ENCODE results near the gene TENM4.

The TENM4 gene

DNA sequence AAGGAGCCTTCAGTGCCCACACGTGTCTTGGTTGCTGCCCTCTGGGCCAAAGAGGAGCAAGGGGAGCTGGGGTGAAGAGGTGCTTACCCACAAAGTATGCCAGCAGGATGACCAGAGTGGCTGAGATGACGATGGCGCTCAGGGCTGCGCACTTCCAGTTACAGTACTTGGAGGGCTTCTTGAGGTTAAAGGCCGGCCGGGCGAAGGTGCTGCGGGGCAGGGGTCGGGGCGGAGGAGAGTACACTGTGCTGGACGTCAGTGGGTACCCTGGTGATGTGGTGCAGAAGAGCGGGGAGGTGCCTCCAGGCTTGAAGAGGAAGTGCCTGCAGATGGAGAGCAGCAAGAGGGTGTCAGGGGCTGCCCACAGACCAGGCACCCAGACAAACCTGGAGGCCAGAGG is 551.1 kb downstream of the TENM4 start:
- H3K4me1 ChIP-seq (ENCODE audit: control insufficient read depth in 2 of 2, insufficient read depth in 1 of 2, low read depth in 1 of 2, low read length in 2 of 2): no peaks in the 10 kb centered on the region
- no peaks in the 10 kb centered on the region for H3K27me3 ChIP-seq (ENCODE audit: control insufficient read depth in 3 of 3, insufficient read depth in 3 of 3, low read depth in 1 of 3, low read length in 3 of 3)
- WGBS, 2 donors (ENCODE audit: extremely low coverage in 2 of 2, insufficient read length in 2 of 2, insufficient replicate concordance in 1 of 2): no CpG with 5 or more reads among the region's 12 CpGs

DNA sequence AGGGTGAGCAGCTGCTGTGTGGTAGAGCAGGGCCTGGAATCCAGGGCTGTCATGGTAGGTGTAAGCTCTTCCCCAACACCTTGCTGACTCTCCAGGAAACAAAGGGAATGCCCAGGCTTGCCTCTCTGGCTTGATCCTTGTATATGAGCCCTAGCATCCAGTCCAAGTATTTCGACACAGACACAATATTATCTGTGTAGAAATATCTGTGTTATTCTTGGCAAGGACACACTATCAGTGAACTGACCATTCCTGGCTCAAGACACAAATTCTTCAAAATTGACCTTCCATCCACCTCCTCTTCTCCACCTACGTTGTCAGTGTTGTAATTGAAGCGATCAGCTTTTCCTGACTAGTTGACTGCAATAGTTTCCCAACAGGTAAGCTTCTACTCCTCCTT is 554.2 kb downstream of the TENM4 start:
- H2BK120ac ChIP-seq (ENCODE audit: low read depth, low read length): no peak overlapping the region
- H3K14ac ChIP-seq (ENCODE audit: low read length): no peak overlapping the region
- H2BK12ac ChIP-seq (ENCODE audit: low read length): no peak overlapping the region
- no peak overlapping the region for H2BK5ac ChIP-seq (ENCODE audit: low read length)
- H3K4me3 ChIP-seq (ENCODE audit: low read length in 2 of 2): no peak overlapping the region
- no peak for DNase-seq (ENCODE audit: low spot score)
- no peak overlapping the region for H4K8ac ChIP-seq (ENCODE audit: low read depth, low read length)
- H3K79me1 ChIP-seq (ENCODE audit: low read depth, low read length): peaks cover 5% of the 10 kb centered on the region
- no peaks in the 10 kb centered on the region for H3K27me3 ChIP-seq (ENCODE audit: control insufficient read depth in 3 of 3, insufficient read depth in 3 of 3, low read depth in 1 of 3, low read length in 3 of 3)
- H3K4ac ChIP-seq (ENCODE audit: low read length): no peak overlapping the region
- H2AFZ ChIP-seq (ENCODE audit: low read length): no peak overlapping the region
- H3K36me3 ChIP-seq (replicated peaks in 1 of 2; ENCODE audit: control insufficient read depth in 2 of 2, insufficient read depth in 2 of 2, low read length in 2 of 2): peaks cover 4 to 13% of the 10 kb centered on the region in 2 donors
- no peak overlapping the region for H3K23ac ChIP-seq (ENCODE audit: low read depth, low read length, poor library complexity)
- H3K9ac ChIP-seq (ENCODE audit: low read depth, low read length, poor library complexity): no peak overlapping the region
- H2AK5ac ChIP-seq (ENCODE audit: low read depth, low read length): no peak overlapping the region
- H3K4me1 ChIP-seq (ENCODE audit: control insufficient read depth in 2 of 2, insufficient read depth in 1 of 2, low read depth in 1 of 2, low read length in 2 of 2): no peaks in the 10 kb centered on the region
- H3K4me2 ChIP-seq (ENCODE audit: insufficient read depth, low read length, poor library complexity, severe bottlenecking): no peak overlapping the region
- H2BK15ac ChIP-seq (ENCODE audit: low read length): no peak overlapping the region
- no peaks in the 10 kb centered on the region for H3K9me3 ChIP-seq (replicated peaks in 1 of 2; ENCODE audit: control insufficient read depth in 2 of 2, insufficient read depth in 1 of 2, low read depth in 1 of 2, low read length in 2 of 2)
- H4K91ac ChIP-seq (ENCODE audit: low read depth, low read length, poor library complexity): no peak overlapping the region
- no CpG with 5 or more reads among the region's 3 CpGs for WGBS, 2 donors (ENCODE audit: extremely low coverage in 2 of 2, insufficient read length in 2 of 2, insufficient replicate concordance in 1 of 2)
- H3K27ac ChIP-seq (replicated peaks; ENCODE audit: low read length): no peak overlapping the region
- H3K18ac ChIP-seq (ENCODE audit: low read length): no peak overlapping the region

More for the DNA sequence above, 551.1 kb downstream of the TENM4 start:
- DNase-seq (ENCODE audit: low spot score): no peak
- Histone ChIP-seq H3K4me2 (ENCODE audit: insufficient read depth, low read length, poor library complexity, severe bottlenecking) (no peak overlapping the region), H4K8ac (ENCODE audit: low read depth, low read length) (no peak overlapping the region), H3K9me3 (replicated peaks in 1 of 2; ENCODE audit: control insufficient read depth in 2 of 2, insufficient read depth in 1 of 2, low read depth in 1 of 2, low read length in 2 of 2) (no peaks in the 10 kb centered on the region), H3K9ac (ENCODE audit: low read depth, low read length, poor library complexity) (no peak overlapping the region), H3K36me3 (replicated peaks in 1 of 2; ENCODE audit: control insufficient read depth in 2 of 2, insufficient read depth in 2 of 2, low read length in 2 of 2) (peaks cover 4 to 7% of the 10 kb centered on the region in 2 donors), H3K4ac (ENCODE audit: low read length) (no peak overlapping the region), H3K14ac (ENCODE audit: low read length) (peak overlapping the region; percentile 47), H2AK5ac (ENCODE audit: low read depth, low read length) (no peak overlapping the region), H3K27ac (replicated peaks; ENCODE audit: low read length) (no peak overlapping the region), H3K4me3 (ENCODE audit: low read length in 2 of 2) (peak overlapping the region in 1 of 2 donors; percentile 33), H4K91ac (ENCODE audit: low read depth, low read length, poor library complexity) (no peak overlapping the region), H3K79me1 (ENCODE audit: low read depth, low read length) (peaks cover 5% of the 10 kb centered on the region), H2BK15ac (ENCODE audit: low read length) (no peak overlapping the region), H2BK12ac (ENCODE audit: low read length) (no peak overlapping the region), H3K23ac (ENCODE audit: low read depth, low read length, poor library complexity) (no peak overlapping the region), H2BK120ac (ENCODE audit: low read depth, low read length) (no peak overlapping the region), H2BK5ac (ENCODE audit: low read length) (no peak overlapping the region), H2AFZ (ENCODE audit: low read length) (no peak overlapping the region), H3K18ac (ENCODE audit: low read length) (no peak overlapping the region)

DNA sequence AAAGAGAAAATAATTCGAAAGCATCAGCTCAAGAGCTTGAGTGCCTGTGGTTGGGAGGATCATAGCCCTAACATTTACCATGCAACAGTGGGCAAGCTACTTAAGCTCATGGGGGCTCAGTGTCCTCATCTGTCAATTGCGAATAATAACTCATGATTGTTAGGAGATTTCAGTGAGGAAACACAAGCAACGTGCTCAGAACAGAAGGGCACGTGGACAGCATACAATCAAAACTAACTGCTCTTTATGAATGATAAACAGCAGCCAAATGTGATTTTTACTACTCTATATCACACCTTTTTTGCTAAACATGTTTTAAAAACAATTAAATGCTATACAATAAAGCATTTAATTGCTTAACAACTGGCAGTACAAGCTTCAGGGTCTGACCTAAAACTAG is 556.1 kb downstream of the TENM4 start:
- Histone ChIP-seq H4K8ac (ENCODE audit: low read depth, low read length) (no peak overlapping the region), H3K4ac (ENCODE audit: low read length) (no peak overlapping the region), H3K36me3 (replicated peaks in 1 of 2; ENCODE audit: control insufficient read depth in 2 of 2, insufficient read depth in 2 of 2, low read length in 2 of 2) (peaks cover 5 to 13% of the 10 kb centered on the region in 2 donors), H3K23ac (ENCODE audit: low read depth, low read length, poor library complexity) (no peak overlapping the region), H2BK5ac (ENCODE audit: low read length) (no peak overlapping the region), H3K27ac (replicated peaks; ENCODE audit: low read length) (no peak overlapping the region), H3K27me3 (ENCODE audit: control insufficient read depth in 3 of 3, insufficient read depth in 3 of 3, low read depth in 1 of 3, low read length in 3 of 3) (no peaks in the 10 kb centered on the region), H2BK120ac (ENCODE audit: low read depth, low read length) (no peak overlapping the region), H3K4me3 (ENCODE audit: low read length in 2 of 2) (no peak overlapping the region), H3K18ac (ENCODE audit: low read length) (no peak overlapping the region), H3K4me1 (ENCODE audit: control insufficient read depth in 2 of 2, insufficient read depth in 1 of 2, low read depth in 1 of 2, low read length in 2 of 2) (no peaks in the 10 kb centered on the region), H3K4me2 (ENCODE audit: insufficient read depth, low read length, poor library complexity, severe bottlenecking) (no peak overlapping the region), H2AK5ac (ENCODE audit: low read depth, low read length) (no peak overlapping the region), H3K9ac (ENCODE audit: low read depth, low read length, poor library complexity) (no peak overlapping the region), H3K14ac (ENCODE audit: low read length) (no peak overlapping the region), H2BK15ac (ENCODE audit: low read length) (no peak overlapping the region), H4K91ac (ENCODE audit: low read depth, low read length, poor library complexity) (no peak overlapping the region), H2BK12ac (ENCODE audit: low read length) (no peak overlapping the region), H3K79me1 (ENCODE audit: low read depth, low read length) (peaks cover 2% of the 10 kb centered on the region), H2AFZ (ENCODE audit: low read length) (no peak overlapping the region), H3K9me3 (replicated peaks in 1 of 2; ENCODE audit: control insufficient read depth in 2 of 2, insufficient read depth in 1 of 2, low read depth in 1 of 2, low read length in 2 of 2) (peaks cover 0 to 4% of the 10 kb centered on the region in 2 donors)
- no peak for DNase-seq (ENCODE audit: low spot score)
- no CpG with 5 or more reads among the region's 4 CpGs for WGBS, 2 donors (ENCODE audit: extremely low coverage in 2 of 2, insufficient read length in 2 of 2, insufficient replicate concordance in 1 of 2)

DNA sequence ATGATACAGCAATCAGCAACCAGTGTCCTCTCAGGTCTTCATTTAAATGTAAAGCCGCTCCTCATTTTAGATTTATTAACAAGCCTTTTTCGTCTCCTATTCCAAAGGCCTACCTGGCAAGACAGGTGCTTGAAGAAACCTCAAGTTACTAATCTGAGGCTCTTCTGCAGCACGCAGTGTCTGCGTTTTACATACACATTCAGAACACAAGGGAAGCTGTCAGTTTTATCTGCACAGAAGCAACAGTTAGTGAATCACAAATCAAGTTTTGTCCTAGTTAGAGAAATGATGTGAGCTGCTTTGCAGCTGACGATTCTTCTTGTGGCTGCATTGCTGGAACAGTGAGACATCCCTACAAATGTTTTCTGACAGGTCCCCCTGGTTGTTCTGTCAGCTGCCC is 557.3 kb downstream of the TENM4 start:
- H3K9ac ChIP-seq (ENCODE audit: low read depth, low read length, poor library complexity): no peak overlapping the region
- no peak overlapping the region for H2AFZ ChIP-seq (ENCODE audit: low read length)
- no peak overlapping the region for H3K23ac ChIP-seq (ENCODE audit: low read depth, low read length, poor library complexity)
- peaks cover 2% of the 10 kb centered on the region for H3K79me1 ChIP-seq (ENCODE audit: low read depth, low read length)
- H3K4me2 ChIP-seq (ENCODE audit: insufficient read depth, low read length, poor library complexity, severe bottlenecking): no peak overlapping the region
- no peaks in the 10 kb centered on the region for H3K4me1 ChIP-seq (ENCODE audit: control insufficient read depth in 2 of 2, insufficient read depth in 1 of 2, low read depth in 1 of 2, low read length in 2 of 2)
- no peak overlapping the region for H2BK12ac ChIP-seq (ENCODE audit: low read length)
- H4K8ac ChIP-seq (ENCODE audit: low read depth, low read length): no peak overlapping the region
- H4K91ac ChIP-seq (ENCODE audit: low read depth, low read length, poor library complexity): no peak overlapping the region
- peaks cover 3 to 6% of the 10 kb centered on the region in 2 donors for H3K36me3 ChIP-seq (replicated peaks in 1 of 2; ENCODE audit: control insufficient read depth in 2 of 2, insufficient read depth in 2 of 2, low read length in 2 of 2)
- WGBS, 2 donors (ENCODE audit: extremely low coverage in 2 of 2, insufficient read length in 2 of 2, insufficient replicate concordance in 1 of 2): no CpG with 5 or more reads among the region's 5 CpGs
- no peak overlapping the region for H2AK5ac ChIP-seq (ENCODE audit: low read depth, low read length)
- H3K14ac ChIP-seq (ENCODE audit: low read length): no peak overlapping the region
- H3K27ac ChIP-seq (replicated peaks; ENCODE audit: low read length): no peak overlapping the region
- H3K4me3 ChIP-seq (ENCODE audit: low read length in 2 of 2): no peak overlapping the region
- no peak overlapping the region for H2BK120ac ChIP-seq (ENCODE audit: low read depth, low read length)
- no peak overlapping the region for H3K4ac ChIP-seq (ENCODE audit: low read length)
- H3K9me3 ChIP-seq (replicated peaks in 1 of 2; ENCODE audit: control insufficient read depth in 2 of 2, insufficient read depth in 1 of 2, low read depth in 1 of 2, low read length in 2 of 2): peaks cover 5 to 6% of the 10 kb centered on the region in 2 donors
- no peak overlapping the region for H2BK5ac ChIP-seq (ENCODE audit: low read length)
- H2BK15ac ChIP-seq (ENCODE audit: low read length): no peak overlapping the region
- DNase-seq (ENCODE audit: low spot score): no peak
- H3K27me3 ChIP-seq (ENCODE audit: control insufficient read depth in 3 of 3, insufficient read depth in 3 of 3, low read depth in 1 of 3, low read length in 3 of 3): no peaks in the 10 kb centered on the region
- peak overlapping the region; percentile 58 for H3K18ac ChIP-seq (ENCODE audit: low read length)
